GM12874 (cell line): ENCODE measurements around the gene SYNJ2.

ENCODE experiments used
- CTCF ChIP-seq: IDR thresholded peaks from 2 replicates; pipeline ENCODE4 v1.5.1; 2011; ENCODE audit warnings: low read depth, mild to moderate bottlenecking, control low read depth, low read length, moderate library complexity; ENCODE audit not compliant: insufficient read depth

SYNJ2 gene

GRCh38 chr6:158060455-158061360 lies 79.0 kb downstream of the SYNJ2 start:
- TF ChIP-seq CTCF: no peak

GRCh38 chr6:158061361-158061708 lies 79.7 kb downstream of the SYNJ2 start:
- no peak for TF ChIP-seq CTCF

- TF ChIP-seq CTCF: no peak
Observed at GRCh38 chr6:158061709-158062461, 80.2 kb downstream of the SYNJ2 start.

- TF ChIP-seq CTCF: no peak
Observed at GRCh38 chr6:158063736-158064135, 82.1 kb downstream of the SYNJ2 start.

GRCh38 chr6:158064725-158065251 lies 83.1 kb downstream of the SYNJ2 start:
- TF ChIP-seq CTCF: no peak

GRCh38 chr6:158066136-158066781 lies 84.6 kb downstream of the SYNJ2 start:
- TF ChIP-seq CTCF: no peak
